Neural cell (in vitro differentiated cells): ENCODE measurements around the gene RAD51B. TPM values are rescaled to one million over a fixed set of nuclear protein-coding genes. Genes with fewer than 3 reads are reported as not detected.

Source experiments
- H2AFZ ChIP-seq: fragments of 200-600, 300-800 bp; sonication (generic), shearing (Covaris generic); 2 replicates; pipeline ENCODE4 v1.6.0; 2014; ENCODE audit warnings: low read depth, mild to moderate bottlenecking, antibody characterized with exemption, low read length, moderate library complexity
- H3F3A ChIP-seq: fragments of 200-600 bp; shearing (Covaris generic); 2 replicates; pipeline ENCODE4 v1.6.1; 2016; ENCODE audit warnings: mild to moderate bottlenecking, moderate library complexity, mixed read lengths, antibody characterized with exemption, low read length; ENCODE audit not compliant: insufficient read depth, poor library complexity, severe bottlenecking
- H3K27ac ChIP-seq: fragments of 200-600, 300-800 bp; sonication (generic), shearing (Covaris generic); 2 replicates; pipeline ENCODE4 v1.5.1; 2014; ENCODE audit warnings: mild to moderate bottlenecking, low read length, moderate library complexity
- H3K27me3 ChIP-seq: fragments of 300-800, 200-600 bp; sonication (generic), shearing (Covaris generic); 2 replicates; pipeline ENCODE4 v1.6.0; 2014; ENCODE audit warnings: mild to moderate bottlenecking, low read depth, low read length, moderate library complexity; ENCODE audit not compliant: insufficient read depth
- H3K36me3 ChIP-seq: fragments of 300-800, 200-600 bp; sonication (generic), shearing (Covaris generic); 2 replicates; pipeline ENCODE4 v1.5.1; 2014; ENCODE audit warnings: mild to moderate bottlenecking, antibody characterized with exemption, low read length, moderate library complexity; ENCODE audit not compliant: insufficient read depth
- H3K4me2 ChIP-seq: fragments of 300-800, 200-600 bp; sonication (generic), shearing (Covaris generic); 2 replicates; pipeline ENCODE4 v1.6.0; 2014; ENCODE audit warnings: mild to moderate bottlenecking, low read length
- H3K4me3 ChIP-seq: fragments of 300-800, 200-600 bp; sonication (generic), shearing (Covaris generic); 2 replicates; pipeline ENCODE4 v1.5.1; 2014; ENCODE audit warnings: mild to moderate bottlenecking, low read length, moderate library complexity
- H3K79me2 ChIP-seq: fragments of 200-600 bp; shearing (Covaris generic); replicated peaks from 2 replicates; pipeline ENCODE4 v1.6.0; 2014; ENCODE audit warnings: mild to moderate bottlenecking, low read length, moderate library complexity; ENCODE audit not compliant: insufficient read depth
- H3K9ac ChIP-seq: fragments of 300-800, 200-600 bp; sonication (generic), shearing (Covaris generic); 2 replicates; pipeline ENCODE4 v1.6.1; 2016; ENCODE audit warnings: mild to moderate bottlenecking, low read length, mixed read lengths
- H3K9me2 ChIP-seq: fragments of 200-600 bp; shearing (Covaris generic); 2 replicates; pipeline ENCODE4 v1.6.1; 2016; ENCODE audit warnings: mild to moderate bottlenecking, low read length, mixed read lengths; ENCODE audit not compliant: insufficient read depth
- H3K9me3 ChIP-seq: fragments of 200-600, 300-800 bp; sonication (generic), shearing (Covaris generic); 2 replicates; pipeline ENCODE4 v1.6.1; 2016; ENCODE audit warnings: mild to moderate bottlenecking, mixed run types, low read length, moderate library complexity, mixed read lengths
- H4K20me1 ChIP-seq: fragments of 200-600 bp; shearing (Covaris generic); 2 replicates; pipeline ENCODE4 v1.6.1; 2016; ENCODE audit warnings: mild to moderate bottlenecking, mixed run types; ENCODE audit not compliant: insufficient read depth
- CTCF ChIP-seq: fragments of 450-650 bp; IDR thresholded peaks from 2 replicates; pipeline ENCODE4 v1.5.1; 2014; ENCODE audit warnings: antibody characterized with exemption, mild to moderate bottlenecking, moderate library complexity; ENCODE audit not compliant: poor library complexity, severe bottlenecking
- EP300 ChIP-seq: fragments of 450-650 bp; conservative IDR thresholded peaks from 2 replicates; pipeline ENCODE4 v1.6.1; 2014; ENCODE audit warnings: antibody characterized with exemption, mild to moderate bottlenecking, moderate library complexity; ENCODE audit not compliant: poor library complexity, severe bottlenecking
- EZH2 ChIP-seq: fragments of 200-600, 300-800 bp; shearing (Covaris generic), sonication (generic); IDR thresholded peaks from 2 replicates; pipeline ENCODE4 v1.6.1; 2014; ENCODE audit warnings: antibody characterized with exemption, low read length, borderline replicate concordance, mild to moderate bottlenecking; ENCODE audit not compliant: insufficient read depth, poor library complexity, severe bottlenecking
- MXI1 ChIP-seq: fragments of 450-650 bp; conservative IDR thresholded peaks from 2 replicates; pipeline ENCODE4 v1.6.1; 2014; ENCODE audit warnings: antibody characterized with exemption, mild to moderate bottlenecking; ENCODE audit not compliant: poor library complexity, severe bottlenecking
- POLR2AphosphoS5 ChIP-seq: IDR thresholded peaks from 2 replicates; pipeline ENCODE4 v1.6.1; 2012
- RAD21 ChIP-seq: fragments of 450-650 bp; conservative IDR thresholded peaks from 2 replicates; pipeline ENCODE4 v1.6.1; 2014; ENCODE audit warnings: antibody characterized with exemption, mild to moderate bottlenecking, moderate library complexity
- SMC3 ChIP-seq: fragments of 450-650 bp; conservative IDR thresholded peaks from 2 replicates; pipeline ENCODE4 v1.6.1; 2014; ENCODE audit warnings: antibody characterized with exemption, mild to moderate bottlenecking, moderate library complexity; ENCODE audit not compliant: poor library complexity
- TAF1 ChIP-seq: IDR thresholded peaks from 2 replicates; pipeline ENCODE4 v1.6.1; 2012; ENCODE audit warnings: low read depth
- polyA plus RNA-seq: library from polyadenylated mRNA; depleted of rRNA; stranded (reverse); fragments of >200 nt; gene quantifications from 2 replicates; pipeline ENCODE4 v1.2.3, GENCODE V29; 2014

Gene RAD51B
- polyA plus RNA-seq, 1 donor from 2014 or later, result 3.1 TPM

DNA sequence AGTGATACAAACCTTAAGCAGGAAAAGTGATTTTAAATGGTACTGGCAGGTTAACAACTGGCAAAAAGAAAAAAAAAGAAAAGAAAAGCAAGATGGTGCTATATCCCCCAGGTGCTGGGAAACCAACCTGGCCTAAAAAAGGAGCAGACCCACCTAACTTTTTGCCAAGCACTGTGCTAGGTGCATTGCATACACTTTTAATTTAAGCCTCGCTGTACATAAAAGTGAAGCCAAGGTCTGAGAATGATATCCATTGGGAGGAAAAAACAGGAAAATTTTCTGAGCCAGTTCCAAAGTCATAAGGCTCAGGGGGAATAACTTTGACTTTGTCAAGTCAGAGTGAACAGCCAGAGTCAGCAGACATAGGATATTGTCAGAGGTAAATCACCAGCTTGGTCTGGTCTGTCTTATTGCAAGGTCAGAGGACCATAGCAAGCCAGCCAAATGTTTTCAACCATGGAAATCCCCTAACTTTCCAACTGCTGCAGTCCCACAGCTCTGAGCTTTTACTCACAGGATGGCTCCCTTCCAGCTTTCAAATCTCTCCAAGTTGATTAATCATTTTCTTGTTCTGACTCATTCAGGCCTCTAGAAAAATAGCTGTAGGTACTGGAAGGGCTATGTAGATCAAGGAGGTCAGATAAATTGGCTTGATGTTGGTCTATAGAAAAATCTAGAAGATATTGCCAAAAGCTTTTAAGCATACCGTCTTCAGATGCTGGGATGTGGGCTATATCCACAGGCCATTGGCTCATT, 412.9 kb downstream of the RAD51B start:
- no peak for TF ChIP-seq MXI1
- no peak for TF ChIP-seq SMC3
- no peak for TF ChIP-seq CTCF
- TF ChIP-seq POLR2AphosphoS5, result no peak
- TF ChIP-seq EZH2, result no peak
- no peak for TF ChIP-seq RAD21
- H3K4me2 ChIP-seq, result no peak overlapping the region
- no peaks in the 10 kb centered on the region for H3K79me2 ChIP-seq
- no peaks in the 10 kb centered on the region for H3K36me3 ChIP-seq
- H3K9me2 ChIP-seq, result no peaks in the 10 kb centered on the region
- H3K9me3 ChIP-seq, result no peaks in the 10 kb centered on the region
- no peaks in the 10 kb centered on the region for H3K27me3 ChIP-seq
- H3K9ac ChIP-seq, result no peak overlapping the region
- H3K27ac ChIP-seq, result no peak overlapping the region
- H3F3A ChIP-seq, result no peaks in the 10 kb centered on the region
- H2AFZ ChIP-seq, result no peak overlapping the region
- no peaks in the 10 kb centered on the region for H4K20me1 ChIP-seq
- H3K4me3 ChIP-seq, result no peak overlapping the region

DNA sequence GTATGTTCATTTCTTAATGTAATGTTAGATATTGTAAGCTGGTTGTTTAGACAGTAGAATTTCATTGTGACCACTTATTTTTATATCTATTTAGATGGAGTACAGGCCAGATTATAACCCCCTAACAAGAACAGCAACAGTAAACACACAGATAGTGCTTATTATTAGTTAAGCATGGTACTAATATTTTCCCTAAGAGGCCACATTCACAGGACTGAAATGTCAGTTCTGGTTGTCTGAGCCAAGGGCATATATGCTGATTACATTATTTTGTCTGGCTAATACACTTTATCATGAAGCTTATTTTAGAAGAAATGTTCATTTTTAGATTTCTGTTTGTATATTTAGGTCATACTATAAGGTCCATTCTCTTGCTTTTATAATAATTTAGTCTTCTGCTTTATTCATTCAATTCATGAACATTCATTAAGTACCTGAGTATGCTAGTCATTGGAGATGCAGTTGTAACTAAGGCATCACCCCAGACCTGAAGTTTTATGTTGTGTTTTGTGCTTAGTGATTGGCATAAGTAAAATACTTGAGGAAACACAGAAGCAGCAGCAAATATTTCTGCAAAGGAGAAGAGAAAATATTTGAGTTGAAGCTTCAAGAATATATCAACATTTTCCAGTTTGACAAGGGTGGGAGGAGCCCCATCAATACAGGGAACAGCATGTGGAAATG, 413.7 kb downstream of the RAD51B start:
- no peaks in the 10 kb centered on the region for H3K79me2 ChIP-seq
- H4K20me1 ChIP-seq, result no peaks in the 10 kb centered on the region
- no peak overlapping the region for H3K27ac ChIP-seq
- TF ChIP-seq CTCF (no peak), TAF1 (no peak), EP300 (no peak)
- no peak overlapping the region for H3K4me2 ChIP-seq
- H3K9me3 ChIP-seq, result no peaks in the 10 kb centered on the region
- no peak overlapping the region for H3K9ac ChIP-seq
- no peaks in the 10 kb centered on the region for H3K36me3 ChIP-seq
- no peak overlapping the region for H2AFZ ChIP-seq
- H3K27me3 ChIP-seq, result no peaks in the 10 kb centered on the region
- H3F3A ChIP-seq, result no peaks in the 10 kb centered on the region
- H3K9me2 ChIP-seq, result no peaks in the 10 kb centered on the region
- no peak overlapping the region for H3K4me3 ChIP-seq
